Measurements from ENCODE around the gene PHLPP2. TPM values are rescaled to one million over a fixed set of nuclear protein-coding genes. Genes with fewer than 3 reads are reported as not detected.
"Not testable (repeated sequence)": the region's sequence is repeated elsewhere in the genome, so short reads cannot be mapped to it uniquely, and the experiment has no call there.

Gene PHLPP2
- total RNA-seq, 1 donor from 2014 or later: 18.2 TPM

DNA sequence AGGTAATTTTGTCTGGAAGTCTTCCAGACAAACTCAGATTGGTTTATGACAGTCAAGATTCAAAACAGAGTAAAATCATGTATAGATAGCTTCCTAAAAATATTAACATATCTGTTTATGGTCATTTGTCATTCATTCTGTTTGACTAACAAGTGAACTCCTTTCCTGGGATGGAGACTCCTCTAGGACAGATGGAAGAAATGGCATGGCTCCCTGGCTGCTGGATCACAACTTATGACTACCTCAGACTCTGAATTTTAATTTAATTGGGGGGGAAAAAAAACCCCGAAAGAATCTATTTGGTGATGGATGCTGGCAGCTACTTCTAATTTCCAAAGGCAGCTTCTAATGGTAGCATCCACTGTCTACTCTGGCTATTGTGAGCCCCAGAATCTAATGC lies 34.6 kb downstream of the PHLPP2 start:
- Mint-ChIP-seq H3K4me1 (no peaks in the 10 kb centered on the region), H3K4me3 (no peak overlapping the region), H3K27me3 (ENCODE audit: low read depth) (no peaks in the 10 kb centered on the region), H3K36me3 (peaks cover 24% of the 10 kb centered on the region), H3K9me3 (no peaks in the 10 kb centered on the region), H3K27ac (no peak overlapping the region)
- no peak for DNase-seq (ENCODE audit: low spot score in 2 of 2, unreplicated experiment in 2 of 2)
- TF ChIP-seq, protein P1, sequence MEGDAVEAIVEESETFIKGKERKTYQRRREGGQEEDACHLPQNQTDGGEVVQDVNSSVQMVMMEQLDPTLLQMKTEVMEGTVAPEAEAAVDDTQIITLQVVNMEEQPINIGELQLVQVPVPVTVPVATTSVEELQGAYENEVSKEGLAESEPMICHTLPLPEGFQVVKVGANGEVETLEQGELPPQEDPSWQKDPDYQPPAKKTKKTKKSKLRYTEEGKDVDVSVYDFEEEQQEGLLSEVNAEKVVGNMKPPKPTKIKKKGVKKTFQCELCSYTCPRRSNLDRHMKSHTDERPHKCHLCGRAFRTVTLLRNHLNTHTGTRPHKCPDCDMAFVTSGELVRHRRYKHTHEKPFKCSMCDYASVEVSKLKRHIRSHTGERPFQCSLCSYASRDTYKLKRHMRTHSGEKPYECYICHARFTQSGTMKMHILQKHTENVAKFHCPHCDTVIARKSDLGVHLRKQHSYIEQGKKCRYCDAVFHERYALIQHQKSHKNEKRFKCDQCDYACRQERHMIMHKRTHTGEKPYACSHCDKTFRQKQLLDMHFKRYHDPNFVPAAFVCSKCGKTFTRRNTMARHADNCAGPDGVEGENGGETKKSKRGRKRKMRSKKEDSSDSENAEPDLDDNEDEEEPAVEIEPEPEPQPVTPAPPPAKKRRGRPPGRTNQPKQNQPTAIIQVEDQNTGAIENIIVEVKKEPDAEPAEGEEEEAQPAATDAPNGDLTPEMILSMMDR (IDR thresholded peaks at IDR 0.05; ENCODE audit: unreplicated experiment): no peak

- TF ChIP-seq, protein P1 (IDR thresholded peaks at IDR 0.05; ENCODE audit: unreplicated experiment): no peak
- Mint-ChIP-seq H3K9me3 (peaks cover 4% of the 10 kb centered on the region), H3K4me1 (no peaks in the 10 kb centered on the region), H3K27me3 (ENCODE audit: low read depth) (no peaks in the 10 kb centered on the region), H3K4me3 (no peak overlapping the region), H3K36me3 (peaks cover 30% of the 10 kb centered on the region), H3K27ac (no peak overlapping the region)
- no peak for DNase-seq (ENCODE audit: low spot score in 2 of 2, unreplicated experiment in 2 of 2)
Observed at GRCh38 chr16:71687861-71688260, 36.6 kb downstream of the PHLPP2 start.

DNA sequence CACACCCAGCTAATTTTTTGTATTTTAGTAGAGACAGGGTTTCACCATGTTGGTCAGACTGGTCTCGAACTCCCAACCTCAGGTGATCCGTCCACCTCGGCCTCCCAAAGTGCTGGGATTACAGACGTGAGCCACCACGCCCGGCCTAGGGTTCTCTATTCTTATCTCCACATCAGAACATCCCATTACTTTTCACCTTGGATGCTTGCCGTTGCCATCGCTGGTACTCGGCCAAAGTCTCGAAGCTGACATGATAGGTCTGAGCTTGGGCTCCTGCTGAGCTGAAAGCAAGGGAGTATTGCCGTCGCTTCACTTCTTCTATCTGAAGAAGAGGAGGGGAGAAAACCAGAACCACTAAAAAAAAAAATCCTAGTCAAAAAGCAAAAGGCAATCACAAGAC lies 40.2 kb downstream of the PHLPP2 start:
- peaks cover 35% of the 10 kb centered on the region for H3K36me3 Mint-ChIP-seq
- H3K9me3 Mint-ChIP-seq; H3K27ac Mint-ChIP-seq; H3K27me3 Mint-ChIP-seq (ENCODE audit: low read depth); H3K4me1 Mint-ChIP-seq; H3K4me3 Mint-ChIP-seq; DNase-seq (ENCODE audit: low spot score in 2 of 2, unreplicated experiment in 2 of 2): not testable (repeated sequence)

DNA sequence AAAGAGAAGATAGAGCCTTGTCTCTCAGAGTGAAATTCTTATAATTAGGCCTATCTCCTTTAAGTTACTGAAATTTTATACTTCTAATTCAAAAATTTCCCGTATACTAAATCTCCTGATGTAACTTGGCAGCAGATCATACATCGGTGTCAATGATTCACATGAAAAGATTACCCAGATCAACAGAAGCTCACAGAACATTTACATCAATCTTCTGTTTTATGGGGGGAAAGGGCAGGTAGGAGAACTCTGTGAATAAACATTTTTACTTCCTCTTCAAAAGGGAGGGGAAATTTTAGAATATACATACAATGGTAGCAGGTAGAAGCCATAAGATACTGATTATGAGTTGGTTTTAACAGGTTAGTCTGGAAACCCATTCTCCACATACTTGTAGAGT lies 43.1 kb downstream of the PHLPP2 start:
- no peaks in the 10 kb centered on the region for H3K4me1 Mint-ChIP-seq
- no peaks in the 10 kb centered on the region for H3K27me3 Mint-ChIP-seq (ENCODE audit: low read depth)
- peaks cover 46% of the 10 kb centered on the region for H3K36me3 Mint-ChIP-seq
- DNase-seq (ENCODE audit: low spot score in 2 of 2, unreplicated experiment in 2 of 2): no peak
- no peak overlapping the region for H3K27ac Mint-ChIP-seq
- TF ChIP-seq, protein P1 (IDR thresholded peaks at IDR 0.05; ENCODE audit: unreplicated experiment): no peak
- H3K9me3 Mint-ChIP-seq: peaks cover 4% of the 10 kb centered on the region
- no peak overlapping the region for H3K4me3 Mint-ChIP-seq

DNA sequence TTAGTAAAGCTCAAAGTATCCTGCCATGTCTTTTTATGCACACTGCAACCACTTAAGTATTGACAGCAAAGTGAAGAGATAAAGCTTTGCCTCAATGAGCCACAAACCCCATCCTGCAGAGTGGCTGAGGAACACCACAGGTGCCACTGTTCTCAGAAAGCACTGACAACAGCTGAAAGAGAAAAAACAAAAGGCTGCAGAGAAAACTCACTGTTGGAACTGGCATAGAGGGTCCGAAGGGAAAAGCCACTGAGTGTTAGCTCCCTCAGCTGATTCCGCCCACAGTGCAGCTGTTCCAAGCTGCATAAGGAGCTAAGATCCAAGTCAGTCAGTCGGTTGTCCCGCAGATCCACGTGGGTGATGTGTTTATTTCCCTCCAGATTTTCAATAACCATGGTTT lies 48.3 kb downstream of the PHLPP2 start:
- H3K4me3 Mint-ChIP-seq: no peak overlapping the region
- H3K9me3 Mint-ChIP-seq: no peaks in the 10 kb centered on the region
- no peaks in the 10 kb centered on the region for H3K27me3 Mint-ChIP-seq (ENCODE audit: low read depth)
- TF ChIP-seq, protein P1 (IDR thresholded peaks at IDR 0.05; ENCODE audit: unreplicated experiment): no peak
- no peak overlapping the region for H3K27ac Mint-ChIP-seq
- no peak for DNase-seq (ENCODE audit: low spot score in 2 of 2, unreplicated experiment in 2 of 2)
- no peaks in the 10 kb centered on the region for H3K4me1 Mint-ChIP-seq
- peaks cover 44% of the 10 kb centered on the region for H3K36me3 Mint-ChIP-seq

GRCh38 chr16:71675380-71675779 lies 49.1 kb downstream of the PHLPP2 start:
- TF ChIP-seq, protein P1 (IDR thresholded peaks at IDR 0.05; ENCODE audit: unreplicated experiment): no peak
- no peak overlapping the region for H3K27ac Mint-ChIP-seq
- H3K4me1 Mint-ChIP-seq: no peaks in the 10 kb centered on the region
- DNase-seq (ENCODE audit: low spot score in 2 of 2, unreplicated experiment in 2 of 2): no peak
- peaks cover 40% of the 10 kb centered on the region for H3K36me3 Mint-ChIP-seq
- no peak overlapping the region for H3K4me3 Mint-ChIP-seq
- no peaks in the 10 kb centered on the region for H3K27me3 Mint-ChIP-seq (ENCODE audit: low read depth)
- no peaks in the 10 kb centered on the region for H3K9me3 Mint-ChIP-seq
